ENCODE results near the gene ABCB6. TPM values are rescaled to one million over a fixed set of nuclear protein-coding genes. Genes with fewer than 3 reads are reported as not detected.

ABCB6 gene
- total and polyA plus RNA-seq, 10 of the 15 experiments (the other 5 are each of a cell fraction or from before 2014, with no cell fraction given) = 2.3 to 22.1 (median 13.8) TPM

GRCh38 chr2:219206328-219207133 is 12.2 kb downstream of the ABCB6 start, which contains the start of gene ZFAND2B:
TSS of gene ZFAND2B (plus strand) at chr2:219206782. CDS start at chr2:219206988, 206 bp downstream.
- FAIRE-seq (peak; percentile 49), DNase-seq (ENCODE audit: low read depth, low spot score) (peak; percentile 52), ATAC-seq (peak; percentile 99)
- ChIA-PET CTCF (interaction anchor here (0.6 to 2.1 kb wide), 14 partner anchors 8 to 88 kb away, joined by 3 to 19 read pairs (median 4); partner anchors contain the start of genes ANKZF1, ATG9A, CNPPD1 and NHEJ1), POLR2A (interaction anchor here (0.6 to 4.0 kb wide), 24 partner anchors 11 to 635 kb away, joined by 3 to 47 read pairs (median 5); partner anchors contain the start of genes ANKZF1, ATG9A, CNPPD1 and DNPEP), RAD21 (ENCODE audit: unreplicated experiment) (interaction anchor here (0.7 to 2.9 kb wide), 14 partner anchors 10 to 88 kb away, joined by 3 to 21 read pairs (median 6); partner anchors contain the start of genes CNPPD1, DNAJB2, GLB1L and SLC23A3), SMC1A (ENCODE audit: uncharacterized antibody, unreplicated experiment) (interaction anchor here (1.0 to 3.1 kb wide), 13 partner anchors 10 to 89 kb away, joined by 3 to 14 read pairs (median 5); partner anchors contain the start of genes ABCB6, CNPPD1, GLB1L and SLC23A3)
- Histone ChIP-seq H3K4me1 (ENCODE audit: control insufficient read depth, insufficient read depth, low read length) (peaks cover 8% of the 10 kb centered on the region), H3K36me3 (ENCODE audit: control insufficient read depth in 2 of 2, insufficient read depth in 2 of 2, low read length in 1 of 2) (peaks cover 0 to 4% of the 10 kb centered on the region in 2 experiments; a peak in 1 of 4 replicates), H3K27me3 (replicated peaks in 1 of 2; ENCODE audit: control insufficient read depth in 2 of 2, insufficient read depth in 2 of 2, low read length in 1 of 2) (no peaks in the 10 kb centered on the region), H3K9me3 (replicated peaks; ENCODE audit: control insufficient read depth, insufficient read depth, low read length) (no peaks in the 10 kb centered on the region), H3K4me3 (peak within 1 kb of the TSS; percentile 50), H3K79me2 (ENCODE audit: control insufficient read depth, insufficient read depth, low read length) (no peaks in the 10 kb centered on the region; the same call in 1 of the 2 replicates), H4K20me1 (ENCODE audit: control insufficient read depth, insufficient read depth) (no peaks in the 10 kb centered on the region), H3K27ac (ENCODE audit: control insufficient read depth, insufficient read depth) (peak within 1 kb of the TSS; percentile 72), H2AFZ (ENCODE audit: control insufficient read depth, low read depth, low read length) (peak within 1 kb of the TSS; percentile 96), H3K4me2 (ENCODE audit: control insufficient read depth, insufficient read depth) (peak within 1 kb of the TSS; percentile 92), H3K9ac (ENCODE audit: control insufficient read depth, insufficient read depth, low read length) (peak within 1 kb of the TSS; percentile 67)
- in situ Hi-C loops (cut with MboI) = loop anchor here (5.0 kb wide), 1 partner anchor 34 kb away; the partner anchor contains the start of gene SLC23A3
- intact Hi-C loops (cut with micrococcal nuclease; ENCODE audit: unreplicated experiment) = loop anchor here (2.0 to 5.0 kb wide), 2 partner anchors 30 to 71 kb away; partner anchors contain the start of genes CNPPD1 and DNAJB2
- TSS peak; percentile 94 for BruUV-seq (replicated peaks)
- WGBS (ENCODE audit: insufficient coverage, insufficient replicate concordance, low lambda C conversion rate, missing lambda C conversion rate) = under 1% methylated on average over 38 of the region's 76 CpGs
- TF ChIP-seq CHD2 (IDR thresholded peaks at IDR 0.05; ENCODE audit: borderline replicate concordance, low read depth, low read length) = no peak
- TF ChIP-seq TCF3 (IDR thresholded peaks at IDR 0.05; ENCODE audit: borderline replicate concordance, insufficient read depth, low read depth, low read length) = no peak
- peak; percentile 83 for TF ChIP-seq CREB1 (IDR thresholded peaks at IDR 0.05; ENCODE audit: low read depth)
- TF ChIP-seq HCFC1 (IDR thresholded peaks at IDR 0.05; ENCODE audit: low read length) = no peak; the same call in 1 of the 2 replicates
- no peak for TF ChIP-seq NR2C2 (IDR thresholded peaks at IDR 0.05; ENCODE audit: borderline replicate concordance, control insufficient read depth, insufficient read length, low read depth)
- peak; percentile 71 for TF ChIP-seq MLLT1 (IDR thresholded peaks at IDR 0.05)
- no peak for TF ChIP-seq ZNF217 (IDR thresholded peaks at IDR 0.05)
- TF ChIP-seq FOXM1 (IDR thresholded peaks at IDR 0.05; ENCODE audit: low read depth, low read length) = no peak
- TF ChIP-seq PAX8 (IDR thresholded peaks at IDR 0.05) = no peak
- no peak for TF ChIP-seq ATF2 (IDR thresholded peaks at IDR 0.05; ENCODE audit: low read length)
- no peak for TF ChIP-seq JUNB (IDR thresholded peaks at IDR 0.05)
- peak; percentile 96 for TF ChIP-seq PML (IDR thresholded peaks at IDR 0.05; ENCODE audit: low read length)
- TF ChIP-seq NFYB (IDR thresholded peaks at IDR 0.05; ENCODE audit: insufficient read depth, low read depth, low read length) = no peak
- no peak for TF ChIP-seq TCF7 (IDR thresholded peaks at IDR 0.05; ENCODE audit: borderline replicate concordance)
- TF ChIP-seq SMC3 (IDR thresholded peaks at IDR 0.05; ENCODE audit: borderline replicate concordance, low read length) = no peak
- TF ChIP-seq YBX1 (IDR thresholded peaks at IDR 0.05) = no peak
- TF ChIP-seq ATF3 (IDR thresholded peaks at IDR 0.05; ENCODE audit: borderline replicate concordance, extremely low read depth, low read depth, low read length) = no peak
- no peak for TF ChIP-seq SUZ12 (IDR thresholded peaks at IDR 0.05; ENCODE audit: unreplicated experiment)
- TF ChIP-seq SMARCA5 (IDR thresholded peaks at IDR 0.05) = 0 out of 2 replicates have a peak, but pooled peaks have one; percentile 53
- no peak for TF ChIP-seq MEF2A (IDR thresholded peaks at IDR 0.05; ENCODE audit: insufficient read depth, low read depth, low read length)
- TF ChIP-seq BCL11A (IDR thresholded peaks at IDR 0.05; ENCODE audit: low read depth, low read length) = no peak
- TF ChIP-seq RCOR1 (conservative IDR thresholded peaks at IDR 0.05; ENCODE audit: low read depth, low read length) = no peak

Data from GM12878 (cell line).